ENCODE data around the gene CCDC157.
A peak's percentile ranks its signal among the peaks of the same experiment; 100 is the strongest.

CCDC157 gene

GRCh38 chr22:30357650-30358215 lies 926 bp downstream of the CCDC157 start:
- DNase-seq: no peak

GRCh38 chr22:30358541-30358940 lies 1.7 kb downstream of the CCDC157 start:
- DNase-seq: no peak

GRCh38 chr22:30361916-30362650 lies 5.3 kb downstream of the CCDC157 start:
- no peak for DNase-seq

- no peak for DNase-seq
Measured at GRCh38 chr22:30362651-30363281, 6.0 kb downstream of the CCDC157 start.

GRCh38 chr22:30365891-30366290 lies 9.1 kb downstream of the CCDC157 start:
- DNase-seq: no peak

DNA sequence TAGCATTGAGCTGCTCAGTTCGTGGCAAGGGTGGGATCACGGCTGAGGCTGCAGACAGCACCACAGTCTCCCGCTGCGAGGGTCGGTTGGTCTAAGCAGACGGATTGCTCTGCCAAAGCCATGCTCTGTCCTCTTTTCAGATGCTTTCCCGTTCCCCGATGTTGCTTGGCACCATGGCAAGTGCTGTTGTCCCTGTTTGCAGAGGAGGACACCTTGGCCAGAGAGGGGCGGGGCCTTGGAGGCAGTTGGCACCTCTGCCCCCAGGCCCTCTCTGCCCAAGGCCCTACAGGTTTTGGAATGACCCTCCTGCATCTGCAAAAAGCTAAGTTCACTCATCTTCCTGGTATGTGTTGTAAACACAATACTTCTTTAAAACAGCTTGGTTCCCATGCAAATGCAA lies 11.6 kb downstream of the CCDC157 start:
- DNase-seq: no peak

DNA sequence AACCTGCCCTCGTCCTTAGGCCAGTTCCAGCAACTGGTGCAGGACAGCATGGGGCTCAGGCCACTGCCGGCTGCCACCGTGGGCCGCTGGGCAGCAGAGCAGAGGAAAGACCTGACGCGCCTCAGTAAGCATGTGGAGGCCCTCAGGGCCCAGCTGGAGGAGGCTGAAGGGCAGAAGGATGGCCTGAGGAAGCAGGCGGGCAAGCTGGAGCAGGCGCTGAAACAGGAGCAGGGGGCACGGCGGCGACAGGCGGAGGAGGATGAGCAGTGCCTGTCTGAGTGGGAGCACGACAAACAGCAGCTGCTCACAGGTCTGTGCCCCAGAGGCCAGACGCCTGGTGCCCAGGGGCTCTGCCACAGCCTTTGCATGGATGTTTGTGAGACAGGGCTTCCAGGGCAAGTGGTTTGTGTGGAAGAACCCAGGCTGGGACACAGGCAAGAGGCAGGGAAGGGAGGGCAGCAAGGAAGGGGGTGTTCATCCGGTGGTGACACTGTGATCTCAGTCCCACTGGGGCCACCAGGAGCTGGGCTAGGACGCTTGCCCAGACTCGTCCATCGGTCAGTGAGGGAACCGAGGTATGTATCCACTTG lies 13.9 kb downstream of the CCDC157 start:
- no peak for DNase-seq

- DNase-seq: no peak
Measured at GRCh38 chr22:30371321-30371720, 14.5 kb downstream of the CCDC157 start.

DNA sequence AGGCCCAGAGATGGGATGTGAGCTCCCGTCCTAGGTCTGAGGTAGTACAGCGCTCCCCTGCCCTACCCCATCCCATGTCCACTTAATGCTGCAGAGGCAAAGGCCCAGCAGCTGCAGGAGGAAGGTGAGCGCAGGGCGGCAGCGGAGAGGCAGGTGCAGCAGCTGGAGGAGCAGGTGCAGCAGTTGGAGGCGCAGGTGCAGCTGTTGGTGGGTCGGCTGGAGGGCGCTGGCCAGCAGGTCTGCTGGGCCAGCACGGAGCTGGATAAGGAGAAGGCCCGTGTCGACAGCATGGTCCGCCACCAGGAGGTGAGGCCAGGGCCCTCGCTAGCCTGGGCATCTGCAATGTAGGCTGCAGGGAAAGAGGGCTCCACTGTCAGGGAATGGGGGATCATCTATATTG lies 15.2 kb downstream of the CCDC157 start:
- DNase-seq: no peak

GRCh38 chr22:30372915-30373314 lies 16.1 kb downstream of the CCDC157 start:
- no peak for DNase-seq

GRCh38 chr22:30373331-30374325 lies 16.8 kb downstream of the CCDC157 start:
- no peak for DNase-seq

DNA sequence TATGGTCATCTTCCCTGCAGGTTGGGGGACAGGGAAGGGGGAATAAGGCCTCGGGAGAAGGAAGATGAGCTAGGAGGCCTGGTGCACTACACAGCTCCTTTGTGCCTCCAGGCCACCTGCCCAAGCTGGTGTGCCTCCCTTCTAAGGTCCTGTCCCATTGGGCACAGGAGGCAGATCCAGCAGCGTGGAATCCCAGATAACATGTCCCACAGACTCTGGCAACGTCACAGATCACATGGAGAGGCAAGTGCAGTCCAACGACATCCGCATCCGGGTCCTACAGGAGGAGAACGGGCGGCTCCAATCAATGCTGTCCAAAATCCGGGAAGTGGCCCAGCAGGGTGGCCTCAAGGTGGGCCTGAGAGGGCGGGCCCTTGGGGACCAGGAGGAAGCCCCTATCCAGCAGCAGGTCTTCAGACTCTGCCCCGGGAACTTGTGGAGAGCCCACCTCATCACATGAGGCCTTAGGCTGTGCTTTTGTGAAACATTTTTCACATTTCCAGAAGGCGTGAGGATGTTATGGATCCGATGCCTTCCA lies 18.6 kb downstream of the CCDC157 start:
- no peak for DNase-seq

DNA sequence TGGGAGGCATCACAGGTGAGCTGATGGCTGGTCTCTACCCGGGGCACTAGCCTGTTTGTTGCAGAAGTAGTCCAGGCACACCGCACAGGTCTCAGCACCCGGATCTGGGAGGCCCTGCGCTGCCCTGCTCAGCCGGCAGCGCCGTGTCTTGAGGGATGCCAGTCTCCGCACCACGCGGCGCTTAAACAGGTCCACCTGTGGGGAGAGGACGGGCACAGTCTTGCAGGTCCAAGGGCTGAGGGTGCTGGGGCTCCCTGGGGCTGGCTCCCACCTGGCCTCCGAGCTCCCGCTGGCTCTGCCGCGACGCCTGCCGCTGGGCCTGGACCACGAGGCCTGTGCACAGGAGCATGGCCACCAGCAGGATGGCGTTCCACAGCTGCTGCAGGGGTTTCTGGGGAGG lies 23.2 kb downstream of the CCDC157 start:
- no peak for DNase-seq

DNA sequence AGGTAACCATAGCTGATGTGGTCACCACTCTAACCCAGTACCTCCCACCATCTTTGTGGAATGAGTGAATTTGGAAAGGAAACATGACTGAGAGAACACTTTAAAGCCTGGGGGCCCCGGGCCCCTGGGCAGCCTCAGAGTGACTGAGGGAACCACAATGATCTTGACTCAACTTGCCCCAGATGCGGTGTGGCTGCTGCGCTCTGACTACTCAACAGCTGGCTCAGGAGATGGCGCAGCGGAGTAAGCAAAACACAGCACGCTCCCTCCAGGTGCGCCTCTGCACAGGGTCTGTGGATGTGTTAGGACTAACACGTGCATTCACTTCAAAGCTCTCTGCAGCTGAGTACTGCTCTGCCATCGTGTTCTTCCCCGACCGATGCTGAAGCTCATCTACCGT lies 24.5 kb downstream of the CCDC157 start:
- peak in 1 of 2 experiments; percentile 20 for DNase-seq

DNA sequence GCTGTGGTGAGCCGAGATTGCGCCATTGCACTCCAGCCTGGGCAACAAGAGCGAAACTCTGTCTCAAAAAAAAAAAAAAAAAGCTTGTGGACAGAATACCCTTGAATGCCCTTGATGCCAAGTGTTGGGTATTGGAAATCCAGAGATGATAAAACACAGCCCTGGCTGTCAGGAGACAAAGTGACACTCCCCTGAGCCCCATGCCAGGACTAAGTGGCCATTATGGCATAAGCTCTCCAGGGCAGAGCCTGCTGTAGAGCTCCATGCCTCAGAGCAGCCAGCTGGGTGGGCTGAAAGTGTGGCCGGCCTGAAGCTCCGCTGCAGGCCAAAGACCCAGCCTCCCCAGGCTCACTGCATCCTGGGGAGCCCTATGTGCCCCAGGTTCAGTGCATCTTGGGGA lies 25.5 kb downstream of the CCDC157 start:
- DNase-seq: no peak

GRCh38 chr22:30383061-30383460 lies 26.3 kb downstream of the CCDC157 start:
- DNase-seq: no peak

GRCh38 chr22:30385942-30386341 lies 29.1 kb downstream of the CCDC157 start:
- no peak for DNase-seq

DNA sequence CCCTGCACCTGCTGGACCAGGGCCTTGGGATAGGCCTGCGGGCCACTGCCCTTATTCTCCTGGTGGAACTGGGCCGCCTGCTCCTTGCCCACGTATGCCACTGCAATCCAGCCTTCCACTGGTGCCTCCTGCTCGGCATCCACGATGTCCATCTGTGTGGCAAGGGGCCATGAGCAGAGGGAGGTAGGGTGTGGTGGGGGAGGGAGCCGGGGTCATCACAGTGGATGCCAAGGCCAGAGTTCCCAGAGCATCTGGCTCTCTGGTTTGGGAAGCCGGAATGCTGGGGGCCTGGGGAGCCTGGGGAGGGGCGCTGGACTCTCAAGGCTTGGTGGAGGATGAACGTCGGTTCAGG lies 29.8 kb downstream of the CCDC157 start:
- DNase-seq: no peak

- peak; percentile 78 to 82 for DNase-seq
Measured at GRCh38 chr22:30386960-30387827, 30.4 kb downstream of the CCDC157 start, which contains the start of gene RNF215. Gene RNF215 (minus strand): TSS chr22:30387411. CDS start chr22:30387313, 98 bp downstream.

- DNase-seq: peak; percentile 80 to 85
Measured at GRCh38 chr22:30390974-30391691, 34.3 kb downstream of the CCDC157 start.
